ENCODE measurements around the gene PGR. TPM values are rescaled to one million over a fixed set of nuclear protein-coding genes. Genes with fewer than 3 reads are reported as not detected.

The PGR gene
- total RNA-seq, 1 experiment from 2014 or later, result 0.20 TPM

DNA sequence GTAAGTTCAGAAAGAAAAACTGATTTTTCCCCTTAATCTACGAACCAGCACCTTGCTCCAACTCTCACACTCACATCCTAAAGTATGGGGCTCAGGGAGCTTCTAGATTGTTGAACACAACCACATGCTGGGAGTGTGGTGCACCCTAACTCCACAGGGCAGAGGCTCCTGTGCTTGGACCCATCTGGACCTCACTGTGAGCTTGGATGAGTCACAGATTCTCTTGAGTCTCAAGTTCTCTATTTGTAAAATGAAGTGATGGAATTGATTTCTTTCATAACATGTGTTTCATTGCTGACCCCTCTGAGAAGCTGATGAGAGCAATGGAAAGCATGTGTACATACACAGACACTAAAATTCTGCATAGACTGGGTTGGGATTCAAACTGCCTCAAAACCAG is 109.7 kb downstream of the PGR start:
- no peak for ATAC-seq
- Mint-ChIP-seq H3K27ac (no peak overlapping the region), H3K36me3 (no peaks in the 10 kb centered on the region), H3K9me3 (no peaks in the 10 kb centered on the region), H3K27me3 (ENCODE audit: low read depth) (no peaks in the 10 kb centered on the region), H3K4me1 (no peaks in the 10 kb centered on the region), H3K4me3 (no peak overlapping the region)
- no peak for DNase-seq (ENCODE audit: low spot score)
- POLR2A ChIA-PET, result no interaction called here
- CTCF ChIA-PET, result no interaction called here
- no peak for TF ChIP-seq TEAD4 (CRISPR knock-in tag; IDR thresholded peaks at IDR 0.05)
- TF ChIP-seq ARID4B (CRISPR knock-in tag; IDR thresholded peaks at IDR 0.05; ENCODE audit: borderline replicate concordance), result no peak
- no peak for TF ChIP-seq SMAD4 (CRISPR knock-in tag; IDR thresholded peaks at IDR 0.05)
- TF ChIP-seq USF1 (CRISPR knock-in tag; IDR thresholded peaks at IDR 0.05), result no peak
- TF ChIP-seq TCF7 (CRISPR knock-in tag; IDR thresholded peaks at IDR 0.05; ENCODE audit: low read depth), result no peak
- no peak for TF ChIP-seq ZNF423 (CRISPR knock-in tag; IDR thresholded peaks at IDR 0.05)
- TF ChIP-seq, protein P1, sequence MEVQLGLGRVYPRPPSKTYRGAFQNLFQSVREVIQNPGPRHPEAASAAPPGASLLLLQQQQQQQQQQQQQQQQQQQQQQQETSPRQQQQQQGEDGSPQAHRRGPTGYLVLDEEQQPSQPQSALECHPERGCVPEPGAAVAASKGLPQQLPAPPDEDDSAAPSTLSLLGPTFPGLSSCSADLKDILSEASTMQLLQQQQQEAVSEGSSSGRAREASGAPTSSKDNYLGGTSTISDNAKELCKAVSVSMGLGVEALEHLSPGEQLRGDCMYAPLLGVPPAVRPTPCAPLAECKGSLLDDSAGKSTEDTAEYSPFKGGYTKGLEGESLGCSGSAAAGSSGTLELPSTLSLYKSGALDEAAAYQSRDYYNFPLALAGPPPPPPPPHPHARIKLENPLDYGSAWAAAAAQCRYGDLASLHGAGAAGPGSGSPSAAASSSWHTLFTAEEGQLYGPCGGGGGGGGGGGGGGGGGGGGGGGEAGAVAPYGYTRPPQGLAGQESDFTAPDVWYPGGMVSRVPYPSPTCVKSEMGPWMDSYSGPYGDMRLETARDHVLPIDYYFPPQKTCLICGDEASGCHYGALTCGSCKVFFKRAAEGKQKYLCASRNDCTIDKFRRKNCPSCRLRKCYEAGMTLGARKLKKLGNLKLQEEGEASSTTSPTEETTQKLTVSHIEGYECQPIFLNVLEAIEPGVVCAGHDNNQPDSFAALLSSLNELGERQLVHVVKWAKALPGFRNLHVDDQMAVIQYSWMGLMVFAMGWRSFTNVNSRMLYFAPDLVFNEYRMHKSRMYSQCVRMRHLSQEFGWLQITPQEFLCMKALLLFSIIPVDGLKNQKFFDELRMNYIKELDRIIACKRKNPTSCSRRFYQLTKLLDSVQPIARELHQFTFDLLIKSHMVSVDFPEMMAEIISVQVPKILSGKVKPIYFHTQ (CRISPR knock-in tag; IDR thresholded peaks at IDR 0.05), result no peak
- TF ChIP-seq ATF1 (CRISPR knock-in tag; IDR thresholded peaks at IDR 0.05), result no peak
- TF ChIP-seq MYBL2 (CRISPR knock-in tag; IDR thresholded peaks at IDR 0.05), result no peak
- TF ChIP-seq TEAD1 (CRISPR knock-in tag; IDR thresholded peaks at IDR 0.05), result no peak
- TF ChIP-seq MLX (CRISPR knock-in tag; IDR thresholded peaks at IDR 0.05), result no peak
- no peak for TF ChIP-seq ERG (CRISPR knock-in tag; IDR thresholded peaks at IDR 0.05)
- no peak for TF ChIP-seq GRHL2 (CRISPR knock-in tag; IDR thresholded peaks at IDR 0.05; ENCODE audit: insufficient replicate concordance, severe bottlenecking)
- TF ChIP-seq SP1 (CRISPR knock-in tag; conservative IDR thresholded peaks at IDR 0.05), result no peak
- no peak for TF ChIP-seq NR2C2 (CRISPR knock-in tag; IDR thresholded peaks at IDR 0.05)
- TF ChIP-seq ZNF396 (CRISPR knock-in tag; IDR thresholded peaks at IDR 0.05; ENCODE audit: borderline replicate concordance), result no peak
- no peak for TF ChIP-seq PREB (CRISPR knock-in tag; IDR thresholded peaks at IDR 0.05; ENCODE audit: borderline replicate concordance)
- no peak for TF ChIP-seq CTCF (IDR thresholded peaks at IDR 0.05)

All from WTC11 (cell line).